ENCODE data around the gene CEP120.

CEP120 gene

DNA sequence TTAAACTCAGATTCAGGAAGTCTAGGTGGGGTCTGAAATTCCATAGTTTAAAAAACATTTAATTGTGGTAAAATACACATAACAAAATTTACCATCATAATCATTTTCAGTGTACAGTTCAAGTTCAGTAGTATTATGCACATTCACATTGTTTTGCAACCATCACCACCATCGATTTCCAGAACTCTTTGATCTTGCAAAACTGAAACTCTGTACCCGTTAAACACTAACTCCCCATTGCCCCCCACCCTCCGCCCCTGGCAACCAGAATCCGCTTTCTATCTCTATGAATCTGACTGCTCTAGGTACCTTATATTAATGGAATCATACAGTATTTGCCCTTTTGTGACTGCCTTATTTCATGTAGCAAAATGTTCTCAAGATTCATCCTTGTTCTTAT, 117.5 kb downstream of the CEP120 start:
- DNase-seq (ENCODE audit: low read depth in 2 of 2) = no peak
- TF ChIP-seq, protein P1, sequence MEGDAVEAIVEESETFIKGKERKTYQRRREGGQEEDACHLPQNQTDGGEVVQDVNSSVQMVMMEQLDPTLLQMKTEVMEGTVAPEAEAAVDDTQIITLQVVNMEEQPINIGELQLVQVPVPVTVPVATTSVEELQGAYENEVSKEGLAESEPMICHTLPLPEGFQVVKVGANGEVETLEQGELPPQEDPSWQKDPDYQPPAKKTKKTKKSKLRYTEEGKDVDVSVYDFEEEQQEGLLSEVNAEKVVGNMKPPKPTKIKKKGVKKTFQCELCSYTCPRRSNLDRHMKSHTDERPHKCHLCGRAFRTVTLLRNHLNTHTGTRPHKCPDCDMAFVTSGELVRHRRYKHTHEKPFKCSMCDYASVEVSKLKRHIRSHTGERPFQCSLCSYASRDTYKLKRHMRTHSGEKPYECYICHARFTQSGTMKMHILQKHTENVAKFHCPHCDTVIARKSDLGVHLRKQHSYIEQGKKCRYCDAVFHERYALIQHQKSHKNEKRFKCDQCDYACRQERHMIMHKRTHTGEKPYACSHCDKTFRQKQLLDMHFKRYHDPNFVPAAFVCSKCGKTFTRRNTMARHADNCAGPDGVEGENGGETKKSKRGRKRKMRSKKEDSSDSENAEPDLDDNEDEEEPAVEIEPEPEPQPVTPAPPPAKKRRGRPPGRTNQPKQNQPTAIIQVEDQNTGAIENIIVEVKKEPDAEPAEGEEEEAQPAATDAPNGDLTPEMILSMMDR (IDR thresholded peaks at IDR 0.05; ENCODE audit: low read depth, low read length) = no peak
- no peak overlapping the region for H3K4me3 ChIP-seq (replicated peaks in 1 of 2; ENCODE audit: low read depth in 2 of 2, low read length in 2 of 2)

DNA sequence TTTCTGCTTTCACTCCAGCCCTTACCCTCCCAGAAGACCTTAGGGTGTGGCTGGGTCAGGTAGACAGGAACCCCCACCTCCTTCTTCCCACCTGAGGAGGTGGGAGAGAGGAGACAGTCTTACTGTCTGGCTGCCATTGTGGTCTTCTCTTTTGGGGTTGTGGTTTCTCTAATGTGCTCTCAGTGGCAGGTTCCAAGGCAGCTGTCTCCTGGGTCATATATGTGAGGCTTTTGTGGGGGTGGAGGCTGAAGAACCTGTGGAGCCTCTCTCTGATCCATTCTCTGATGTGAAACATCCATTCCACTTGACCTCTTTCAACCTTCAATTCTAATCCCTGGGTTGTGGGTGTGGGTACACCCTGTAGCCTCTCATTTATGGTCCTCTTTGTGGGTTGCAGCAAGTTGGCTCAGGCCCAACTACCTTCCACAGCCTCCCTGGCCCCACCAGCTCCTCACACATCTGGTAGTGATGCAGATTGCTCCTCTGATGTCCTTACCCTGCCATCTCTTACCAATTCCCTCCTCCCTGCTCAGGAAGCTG, 118.4 kb downstream of the CEP120 start:
- TF ChIP-seq, protein P1 (IDR thresholded peaks at IDR 0.05; ENCODE audit: low read depth, low read length) = no peak
- no peak overlapping the region for H3K4me3 ChIP-seq (replicated peaks in 1 of 2; ENCODE audit: low read depth in 2 of 2, low read length in 2 of 2)
- DNase-seq (ENCODE audit: low read depth in 2 of 2) = no peak

DNA sequence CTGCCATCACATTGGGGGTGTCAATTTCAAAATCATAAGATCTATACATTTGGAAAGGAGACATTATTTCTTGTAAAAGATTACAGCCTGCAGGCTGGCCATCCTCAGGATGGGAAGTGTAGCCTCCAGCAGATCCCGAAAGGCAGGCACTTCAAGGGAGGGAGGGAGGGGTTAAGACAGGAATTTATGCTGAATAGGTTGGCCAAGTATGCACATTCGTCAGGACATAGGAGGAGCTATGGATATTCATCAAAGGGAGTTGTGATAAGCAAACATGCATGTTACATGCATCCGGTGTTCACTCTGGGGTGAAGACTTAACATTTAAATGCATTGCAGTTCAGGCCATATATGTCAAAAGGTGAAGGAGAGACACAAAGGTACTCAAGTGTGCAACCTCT, 119.4 kb downstream of the CEP120 start:
- TF ChIP-seq, protein P1 (IDR thresholded peaks at IDR 0.05; ENCODE audit: low read depth, low read length) = no peak
- no peak overlapping the region for H3K4me3 ChIP-seq (replicated peaks in 1 of 2; ENCODE audit: low read depth in 2 of 2, low read length in 2 of 2)
- DNase-seq (ENCODE audit: low read depth in 2 of 2) = no peak

DNA sequence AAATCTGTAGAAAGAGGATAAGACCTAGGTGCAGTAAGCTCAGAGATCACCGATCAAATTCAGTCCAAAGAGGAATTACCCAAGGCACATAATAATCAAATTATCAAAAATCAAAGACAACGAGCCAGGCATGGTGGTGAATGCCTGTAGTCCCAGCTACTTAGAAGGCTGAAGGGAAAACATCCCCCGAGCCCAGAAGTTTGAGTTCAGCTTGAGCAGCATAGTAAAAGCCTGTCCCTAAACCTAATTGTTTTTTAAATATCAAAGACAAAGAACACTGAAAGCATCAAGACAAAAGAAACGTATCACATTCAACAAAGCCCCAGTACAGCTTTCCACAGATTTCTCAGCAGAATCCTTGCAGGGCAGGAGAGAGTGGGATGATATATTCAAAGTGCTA, 122.9 kb downstream of the CEP120 start:
- TF ChIP-seq, protein P1 (IDR thresholded peaks at IDR 0.05; ENCODE audit: low read depth, low read length) = no peak
- H3K4me3 ChIP-seq (replicated peaks in 1 of 2; ENCODE audit: low read depth in 2 of 2, low read length in 2 of 2) = no peak overlapping the region
- DNase-seq (ENCODE audit: low read depth in 2 of 2) = no peak

DNA sequence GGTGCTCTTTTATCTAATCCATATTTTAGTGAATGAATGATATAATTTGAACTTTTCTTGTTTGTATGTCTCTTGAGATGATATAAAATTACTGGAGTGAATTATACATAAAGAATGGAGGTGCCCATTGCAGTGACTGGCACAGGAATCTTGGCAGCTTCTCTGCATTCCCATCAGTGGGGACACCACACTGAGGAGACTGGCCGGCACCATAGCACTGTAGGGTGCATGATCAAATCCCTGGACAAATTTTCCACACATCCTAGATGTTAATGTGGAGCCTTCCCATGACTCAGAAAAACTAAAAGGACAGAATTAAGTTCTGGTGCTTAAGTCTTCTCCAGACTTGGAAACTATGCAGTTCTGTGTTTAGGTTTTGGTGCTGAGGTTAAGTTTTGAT, 124.1 kb downstream of the CEP120 start:
- H3K4me3 ChIP-seq (replicated peaks in 1 of 2; ENCODE audit: low read depth in 2 of 2, low read length in 2 of 2) = no peak overlapping the region
- TF ChIP-seq, protein P1 (IDR thresholded peaks at IDR 0.05; ENCODE audit: low read depth, low read length) = no peak
- DNase-seq (ENCODE audit: low read depth in 2 of 2) = no peak

DNA sequence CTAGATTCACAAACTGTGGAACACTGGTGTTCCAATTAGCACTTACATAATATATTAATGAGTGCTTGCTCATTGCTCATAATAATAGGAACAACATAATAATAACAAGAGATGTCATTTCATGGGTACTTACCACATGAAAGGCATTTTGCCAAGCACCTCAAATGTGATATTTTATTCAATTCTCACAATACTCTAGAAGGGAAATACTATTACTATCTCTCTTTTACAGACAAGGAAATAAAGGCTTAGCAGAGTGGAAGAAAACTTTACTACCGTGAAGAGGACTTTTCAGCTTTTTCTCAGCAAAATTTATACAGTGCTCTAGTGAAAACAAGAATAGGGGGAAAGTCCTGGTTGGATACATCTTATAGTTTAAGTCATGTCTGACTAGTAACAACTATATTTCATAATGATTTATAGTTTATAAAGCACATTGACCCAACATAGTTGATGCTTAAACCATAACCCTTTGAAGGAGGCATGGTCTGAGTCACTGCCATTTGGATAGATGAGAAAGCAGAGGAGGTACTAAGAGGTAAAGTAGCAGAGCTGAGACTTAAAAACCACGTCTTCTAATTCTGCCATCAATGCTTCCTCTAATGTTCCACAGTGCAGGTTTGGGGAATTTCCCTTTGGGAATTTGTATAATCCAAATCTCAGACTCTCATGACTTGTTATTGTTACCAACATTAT, 124.7 kb downstream of the CEP120 start:
- TF ChIP-seq, protein P1 (IDR thresholded peaks at IDR 0.05; ENCODE audit: low read depth, low read length) = no peak

More for the DNA sequence above, 124.7 kb downstream of the CEP120 start:
- DNase-seq (ENCODE audit: low read depth in 2 of 2) = no peak
- H3K4me3 ChIP-seq (replicated peaks in 1 of 2; ENCODE audit: low read depth in 2 of 2, low read length in 2 of 2) = no peak overlapping the region

Measured in cardiac fibroblast (primary cell).